HepG2 (cell line): ENCODE measurements around the gene LDLRAD3.

Experiments
- DPF2 ChIP-seq: sonication (generic); formaldehyde crosslinking; IDR thresholded peaks from 2 replicates; pipeline ENCODE4 v1.4.0; 2020; ENCODE audit warnings: mild to moderate bottlenecking, low read depth, missing genetic modification reagents, borderline replicate concordance
- EZH2 ChIP-seq: conservative IDR thresholded peaks from 2 replicates; pipeline ENCODE4 v1.6.1; 2012; ENCODE audit warnings: mild to moderate bottlenecking, low read depth, low read length, moderate library complexity
- NCOR1 ChIP-seq: fragments of 200-600 bp; sonication (generic); IDR thresholded peaks from 2 replicates; pipeline ENCODE4 v1.7.0; 2017; ENCODE audit warnings: antibody characterized with exemption, low read length, borderline replicate concordance
- POLR2AphosphoS5 ChIP-seq: IDR thresholded peaks from 2 replicates; pipeline ENCODE4 v1.6.1; 2012; ENCODE audit warnings: low read depth, low read length
- RFX5 ChIP-seq: IDR thresholded peaks from 2 replicates; pipeline ENCODE4 v1.6.1; 2011; ENCODE audit warnings: low read depth, low read length, improper control_type of control experiment
- SRSF1 ChIP-seq: fragments of 200-400 bp; formaldehyde crosslinking; optimal IDR thresholded peaks from 2 replicates; pipeline ENCODE3; 2017; ENCODE audit warnings: mild to moderate bottlenecking, low read depth, low read length, moderate library complexity
- ZNF281 ChIP-seq: sonication (generic); formaldehyde crosslinking; IDR thresholded peaks from 2 replicates; pipeline ENCODE4 v1.4.0; 2020; ENCODE audit warnings: missing genetic modification reagents, borderline replicate concordance
- ZNF460 ChIP-seq: sonication (generic); formaldehyde crosslinking; IDR thresholded peaks from 2 replicates; pipeline ENCODE4 v1.5.1; 2020; ENCODE audit warnings: missing genetic modification reagents, mild to moderate bottlenecking, borderline replicate concordance
- TF ChIP-seq, protein P1 (sequence below): sonication (generic); formaldehyde crosslinking; IDR thresholded peaks from 2 replicates; pipeline ENCODE4 v1.9.0; 2022; ENCODE audit warnings: low read depth, missing genetic modification reagents
- TF ChIP-seq, protein P2 (sequence below): sonication (generic); formaldehyde crosslinking; IDR thresholded peaks from 2 replicates; pipeline ENCODE4 v1.5.0; 2020; ENCODE audit warnings: mild to moderate bottlenecking, missing genetic modification reagents, moderate library complexity

- TF ChIP-seq DPF2 (CRISPR knock-in tag) (no peak), RFX5 (no peak), ZNF281 (CRISPR knock-in tag) (no peak), EZH2 (no peak), SRSF1 (no peak), NCOR1 (no peak), POLR2AphosphoS5 (no peak), ZNF460 (CRISPR knock-in tag) (no peak)
- TF ChIP-seq, protein P1, sequence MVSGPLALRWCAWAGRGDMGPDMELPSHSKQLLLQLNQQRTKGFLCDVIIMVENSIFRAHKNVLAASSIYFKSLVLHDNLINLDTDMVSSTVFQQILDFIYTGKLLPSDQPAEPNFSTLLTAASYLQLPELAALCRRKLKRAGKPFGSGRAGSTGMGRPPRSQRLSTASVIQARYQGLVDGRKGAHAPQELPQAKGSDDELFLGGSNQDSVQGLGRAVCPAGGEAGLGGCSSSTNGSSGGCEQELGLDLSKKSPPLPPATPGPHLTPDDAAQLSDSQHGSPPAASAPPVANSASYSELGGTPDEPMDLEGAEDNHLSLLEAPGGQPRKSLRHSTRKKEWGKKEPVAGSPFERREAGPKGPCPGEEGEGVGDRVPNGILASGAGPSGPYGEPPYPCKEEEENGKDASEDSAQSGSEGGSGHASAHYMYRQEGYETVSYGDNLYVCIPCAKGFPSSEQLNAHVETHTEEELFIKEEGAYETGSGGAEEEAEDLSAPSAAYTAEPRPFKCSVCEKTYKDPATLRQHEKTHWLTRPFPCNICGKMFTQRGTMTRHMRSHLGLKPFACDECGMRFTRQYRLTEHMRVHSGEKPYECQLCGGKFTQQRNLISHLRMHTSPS (CRISPR knock-in tag): no peak
- TF ChIP-seq, protein P2, sequence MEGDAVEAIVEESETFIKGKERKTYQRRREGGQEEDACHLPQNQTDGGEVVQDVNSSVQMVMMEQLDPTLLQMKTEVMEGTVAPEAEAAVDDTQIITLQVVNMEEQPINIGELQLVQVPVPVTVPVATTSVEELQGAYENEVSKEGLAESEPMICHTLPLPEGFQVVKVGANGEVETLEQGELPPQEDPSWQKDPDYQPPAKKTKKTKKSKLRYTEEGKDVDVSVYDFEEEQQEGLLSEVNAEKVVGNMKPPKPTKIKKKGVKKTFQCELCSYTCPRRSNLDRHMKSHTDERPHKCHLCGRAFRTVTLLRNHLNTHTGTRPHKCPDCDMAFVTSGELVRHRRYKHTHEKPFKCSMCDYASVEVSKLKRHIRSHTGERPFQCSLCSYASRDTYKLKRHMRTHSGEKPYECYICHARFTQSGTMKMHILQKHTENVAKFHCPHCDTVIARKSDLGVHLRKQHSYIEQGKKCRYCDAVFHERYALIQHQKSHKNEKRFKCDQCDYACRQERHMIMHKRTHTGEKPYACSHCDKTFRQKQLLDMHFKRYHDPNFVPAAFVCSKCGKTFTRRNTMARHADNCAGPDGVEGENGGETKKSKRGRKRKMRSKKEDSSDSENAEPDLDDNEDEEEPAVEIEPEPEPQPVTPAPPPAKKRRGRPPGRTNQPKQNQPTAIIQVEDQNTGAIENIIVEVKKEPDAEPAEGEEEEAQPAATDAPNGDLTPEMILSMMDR: no peak
Observed at GRCh38 chr11:36253238-36253637, 309.4 kb downstream of the LDLRAD3 start.
